GM19395 (cell line): ENCODE results near the gene ABTB2.
"Not testable (repeated sequence)": the region's sequence is repeated elsewhere in the genome, so short reads cannot be mapped to it uniquely, and the experiment has no call there.

ENCODE experiments used
- ATAC-seq: cut with Tn5 transposase; IDR thresholded peaks from one replicate; pipeline ENCODE4 v1.9.1; 2021; ENCODE audit warnings: mild to moderate bottlenecking, moderate library complexity; ENCODE audit not compliant: unreplicated experiment

The ABTB2 gene

GRCh38 chr11:34267013-34267412 lies 90.8 kb downstream of the ABTB2 start:
- ATAC-seq: no peak

DNA sequence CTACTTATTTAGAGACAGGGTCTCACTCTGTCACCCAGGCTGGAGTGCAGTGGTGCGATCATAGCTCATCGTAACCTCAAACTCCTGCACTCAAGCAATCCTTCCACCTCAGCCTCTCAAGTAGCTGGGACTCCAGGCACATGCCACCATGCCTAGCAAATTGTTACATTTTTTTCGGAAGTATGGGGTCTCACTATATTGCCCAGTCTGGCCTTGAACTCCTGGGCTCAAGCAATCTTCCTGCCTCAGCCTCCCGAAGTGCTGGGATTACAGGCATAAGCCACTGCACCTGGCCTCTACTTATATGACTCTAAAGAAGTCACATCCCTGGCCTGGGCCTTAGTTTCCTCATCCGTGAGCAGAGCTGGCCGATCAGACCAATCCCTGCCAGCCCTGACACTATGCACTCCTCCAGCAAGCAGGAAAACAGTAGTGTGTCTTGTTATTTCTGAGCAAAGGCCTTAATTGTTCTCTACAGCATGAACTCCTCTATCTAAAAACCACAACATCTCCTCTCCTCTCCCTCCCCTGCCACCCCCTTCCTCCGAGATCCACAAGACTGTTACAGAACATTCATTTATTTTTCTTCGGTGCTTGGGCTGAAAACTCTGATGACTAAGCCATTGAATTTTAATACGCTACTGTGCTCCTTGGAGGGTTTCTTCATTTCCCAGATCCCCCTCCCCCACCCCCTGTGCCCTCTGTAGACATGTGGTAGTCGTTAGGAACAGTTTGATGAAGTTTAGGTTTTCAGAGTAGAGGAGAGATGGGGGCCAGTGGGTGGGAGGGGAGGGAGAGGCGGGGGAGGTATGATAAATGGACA lies 91.5 kb downstream of the ABTB2 start:
- ATAC-seq: no peak

DNA sequence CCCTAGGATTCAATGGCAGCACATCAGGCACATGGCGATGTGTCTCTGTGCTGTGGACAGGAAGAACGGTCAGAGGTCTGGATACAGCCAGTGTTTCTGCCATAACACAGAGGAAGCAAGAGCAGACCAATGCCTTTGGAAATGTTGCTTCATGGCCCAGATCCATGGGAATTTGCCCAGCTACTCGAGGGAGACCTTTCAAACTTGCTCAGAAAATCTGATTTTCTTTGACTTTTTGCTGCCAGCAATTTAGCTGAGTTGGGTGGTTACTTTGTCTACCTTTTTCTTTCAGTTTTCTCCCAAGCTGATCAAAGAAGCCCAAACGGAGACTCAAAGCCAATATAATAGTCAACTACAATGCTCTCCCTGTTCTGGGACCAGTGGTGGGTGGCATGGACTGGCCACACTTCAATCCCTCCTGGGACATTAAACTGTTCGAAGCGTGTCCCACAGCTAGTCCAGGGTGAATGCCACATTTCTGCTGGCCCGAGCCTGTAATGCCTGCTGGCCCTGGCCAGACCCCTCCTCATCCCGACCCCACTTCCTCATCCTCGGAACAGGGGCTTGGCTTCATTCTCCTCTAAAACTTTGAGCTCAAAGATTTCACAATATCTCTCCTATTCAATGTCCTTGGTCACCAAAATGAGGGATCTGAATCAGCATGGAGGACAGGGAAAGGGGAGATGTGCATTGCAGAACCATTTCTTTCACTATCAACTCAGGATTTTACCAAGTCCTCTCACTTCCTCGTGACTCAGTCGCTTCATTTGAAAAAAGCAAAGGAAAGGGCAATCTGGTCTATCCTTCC lies 93.3 kb downstream of the ABTB2 start:
- no peak for ATAC-seq

- no peak for ATAC-seq
These were observed 94.2 kb downstream of the ABTB2 start for GRCh38 chr11:34263441-34264091.

DNA sequence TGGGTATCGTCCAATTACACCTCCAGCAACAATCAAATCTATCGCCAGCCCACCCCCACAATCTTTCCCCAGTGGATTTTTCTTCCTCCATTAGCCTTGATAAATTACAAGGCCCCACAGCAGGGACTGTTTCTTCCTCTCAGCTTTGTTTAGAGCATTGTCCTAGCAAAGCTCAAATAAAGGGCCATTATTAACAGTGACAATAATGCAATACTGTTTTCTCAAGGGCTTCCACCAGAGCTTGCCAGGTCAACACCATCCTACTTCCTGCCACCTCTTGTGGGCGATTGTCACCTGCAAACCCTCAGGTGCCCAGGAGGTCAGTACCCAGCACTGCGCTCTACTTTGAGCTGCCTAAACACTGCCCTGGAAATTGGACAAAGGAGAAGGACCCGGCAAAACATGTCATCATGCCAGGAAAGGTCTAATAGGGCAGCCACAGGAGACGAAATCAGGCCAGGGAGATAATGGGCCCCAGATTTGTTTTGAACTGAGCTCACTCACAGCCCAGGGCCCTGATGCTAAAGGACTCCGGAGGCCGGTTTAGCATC lies 95.2 kb downstream of the ABTB2 start:
- no peak for ATAC-seq

DNA sequence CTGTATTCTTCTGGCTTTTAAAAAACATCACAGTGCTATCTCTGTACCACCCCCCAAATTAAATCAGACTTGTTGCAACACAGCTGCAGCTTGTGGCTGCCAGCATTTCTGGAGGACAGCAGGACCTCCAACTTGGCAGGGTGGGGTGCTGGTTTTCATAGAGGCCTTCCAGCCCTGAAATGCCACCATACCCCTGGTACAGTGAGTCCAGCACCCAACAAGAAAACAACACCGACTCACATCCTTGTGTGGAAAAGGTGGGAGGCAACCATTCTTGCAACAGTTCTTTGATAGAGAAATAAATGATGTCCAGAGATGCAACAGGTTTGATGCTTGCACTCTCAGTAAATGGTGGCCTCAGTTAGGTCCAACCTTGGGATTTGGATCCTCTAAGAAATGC lies 96.0 kb downstream of the ABTB2 start:
- no peak for ATAC-seq

DNA sequence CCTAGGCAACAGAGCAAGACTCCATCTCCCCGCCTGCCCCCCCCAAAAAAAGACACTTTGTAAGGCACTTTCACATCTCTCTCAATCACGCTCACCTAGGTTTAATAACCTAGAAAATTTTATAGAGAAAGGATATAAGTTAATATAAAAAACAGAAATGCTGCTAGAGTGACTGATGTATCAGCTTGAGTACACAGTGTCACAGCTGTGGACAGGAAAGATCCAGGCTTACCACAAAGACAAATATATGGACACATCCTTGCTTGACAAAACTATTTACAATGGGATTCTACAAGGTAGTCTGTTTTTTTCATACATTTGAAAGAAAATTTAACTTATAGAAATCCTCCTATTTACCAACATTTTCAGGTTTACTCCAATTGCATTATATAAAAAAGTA lies 96.7 kb downstream of the ABTB2 start:
- ATAC-seq: no peak

- no peak for ATAC-seq
These were observed 97.7 kb downstream of the ABTB2 start for GRCh38 chr11:34260072-34260575.

DNA sequence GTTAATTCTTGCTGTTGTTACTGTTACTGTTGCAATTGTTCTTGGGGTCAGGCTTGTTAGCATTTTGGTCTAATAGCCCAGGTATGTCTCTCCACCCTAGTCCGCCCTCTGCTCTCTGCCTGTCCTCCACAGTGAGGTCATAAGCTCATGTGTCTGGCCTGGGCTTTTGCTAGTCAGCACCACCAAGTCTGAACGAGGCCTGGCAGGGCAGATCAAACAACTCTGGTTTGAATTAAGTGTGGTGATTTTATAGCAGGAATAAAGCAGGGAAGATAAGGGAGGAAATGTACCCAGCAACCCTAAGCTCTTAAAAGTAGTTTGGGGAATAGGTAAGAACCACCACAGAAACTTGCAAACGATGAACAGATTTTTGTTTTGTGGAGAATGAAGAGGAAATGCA lies 98.7 kb downstream of the ABTB2 start:
- ATAC-seq: no peak

DNA sequence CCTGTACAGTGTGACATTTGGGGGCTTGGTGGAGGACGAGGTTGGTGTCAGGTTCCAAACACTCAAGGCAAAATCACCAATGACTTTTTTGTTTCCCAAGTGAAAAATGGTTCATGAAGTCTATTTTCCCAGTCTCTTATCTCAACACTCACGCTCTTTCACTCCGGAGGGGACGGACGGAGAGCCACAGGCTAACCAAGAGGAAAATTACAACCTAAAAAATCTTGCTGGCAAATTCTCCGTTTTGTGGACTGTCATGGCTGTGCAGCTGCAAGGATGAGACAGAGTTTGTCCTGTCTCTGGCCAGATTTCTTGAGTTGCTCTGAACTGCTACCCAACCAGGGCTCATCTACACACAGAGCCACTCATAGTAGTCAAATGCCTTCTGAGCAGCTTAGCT lies 101.2 kb downstream of the ABTB2 start:
- no peak for ATAC-seq

DNA sequence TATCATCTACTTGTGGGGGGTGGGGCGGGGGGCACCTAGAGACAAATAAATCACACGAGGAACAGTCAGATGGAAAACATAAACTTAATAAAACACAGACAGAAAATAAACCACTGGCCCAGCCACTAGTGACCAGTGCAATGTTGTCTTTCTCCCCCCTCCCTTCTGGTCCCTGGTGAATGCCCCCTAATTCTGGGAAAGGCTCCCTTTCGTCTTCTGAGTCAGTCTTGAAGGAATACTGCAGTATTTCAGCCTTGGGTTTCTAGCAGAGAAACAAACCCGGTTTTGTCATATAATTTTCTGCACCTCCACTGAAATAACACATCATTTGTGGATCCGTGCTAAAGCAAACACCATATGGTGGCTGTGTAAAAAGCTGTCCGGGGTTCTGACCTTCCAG lies 101.7 kb downstream of the ABTB2 start:
- no peak for ATAC-seq

GRCh38 chr11:34255101-34255500 lies 102.7 kb downstream of the ABTB2 start:
- ATAC-seq: no peak

GRCh38 chr11:34254011-34254410 lies 103.8 kb downstream of the ABTB2 start:
- ATAC-seq: no peak

GRCh38 chr11:34252651-34253050 lies 105.2 kb downstream of the ABTB2 start:
- no peak for ATAC-seq

- no peak for ATAC-seq
These were observed 105.8 kb downstream of the ABTB2 start for GRCh38 chr11:34252015-34252414.

GRCh38 chr11:34251589-34251980 lies 106.2 kb downstream of the ABTB2 start:
- ATAC-seq: no peak

DNA sequence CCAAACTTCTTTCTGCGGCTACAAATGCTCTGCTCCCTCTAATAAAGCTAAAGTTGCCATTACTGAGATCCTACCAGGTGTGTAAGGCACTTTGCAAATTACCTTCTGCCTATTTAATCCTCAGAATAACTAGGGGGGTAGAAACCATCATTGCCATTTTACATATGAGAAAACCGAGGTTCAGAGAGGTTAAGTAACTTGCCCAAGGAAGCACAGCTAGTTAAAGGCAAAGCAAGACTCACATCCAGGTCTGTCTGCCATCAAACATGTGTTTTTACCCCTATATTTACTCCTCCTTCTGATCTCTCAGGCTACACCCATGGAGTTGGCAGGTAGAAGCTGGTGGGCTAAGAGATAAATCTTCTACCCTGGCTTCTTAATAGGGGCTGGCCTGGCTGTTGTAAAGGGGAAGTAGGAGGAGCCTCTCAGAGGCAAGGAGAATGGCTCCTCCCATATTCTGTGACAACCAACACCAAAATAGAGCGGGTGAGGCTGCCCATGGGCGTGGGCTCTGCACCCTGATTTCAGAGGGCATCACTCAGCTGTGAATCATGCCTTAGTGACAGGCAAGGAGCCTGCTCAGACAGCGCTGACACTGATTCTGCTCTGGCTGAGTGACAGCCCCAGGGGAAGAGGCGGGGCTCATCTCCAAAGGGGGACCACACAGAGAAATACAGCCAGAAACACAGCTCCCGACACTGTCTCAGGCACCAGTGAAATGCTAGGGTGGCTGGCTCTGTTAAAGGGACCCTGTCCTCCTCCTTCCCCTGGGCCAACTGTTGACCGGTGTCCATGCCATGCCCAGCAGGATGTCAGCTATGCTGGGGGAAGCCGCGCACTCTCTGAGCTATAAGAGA lies 106.8 kb downstream of the ABTB2 start:
- peak; percentile 50 for ATAC-seq

DNA sequence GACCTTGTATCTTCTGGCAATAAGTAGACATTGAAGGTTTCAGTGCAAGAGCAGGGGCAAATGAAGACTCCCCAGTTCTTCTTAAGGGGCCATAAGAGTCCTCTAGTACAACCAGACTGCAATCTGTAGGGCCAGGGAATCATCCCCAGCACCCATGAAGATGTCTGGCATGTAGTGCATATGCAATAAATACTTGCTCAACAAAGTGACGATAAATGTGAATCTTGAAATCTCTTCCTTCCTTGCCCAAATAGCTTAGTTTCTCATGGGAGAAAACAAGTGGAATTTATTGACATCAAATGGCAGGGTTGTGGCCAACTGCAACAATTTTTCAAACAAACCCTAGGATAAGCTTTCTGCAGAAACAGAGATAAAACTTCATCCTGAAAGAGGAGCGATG lies 107.6 kb downstream of the ABTB2 start:
- ATAC-seq: no peak

DNA sequence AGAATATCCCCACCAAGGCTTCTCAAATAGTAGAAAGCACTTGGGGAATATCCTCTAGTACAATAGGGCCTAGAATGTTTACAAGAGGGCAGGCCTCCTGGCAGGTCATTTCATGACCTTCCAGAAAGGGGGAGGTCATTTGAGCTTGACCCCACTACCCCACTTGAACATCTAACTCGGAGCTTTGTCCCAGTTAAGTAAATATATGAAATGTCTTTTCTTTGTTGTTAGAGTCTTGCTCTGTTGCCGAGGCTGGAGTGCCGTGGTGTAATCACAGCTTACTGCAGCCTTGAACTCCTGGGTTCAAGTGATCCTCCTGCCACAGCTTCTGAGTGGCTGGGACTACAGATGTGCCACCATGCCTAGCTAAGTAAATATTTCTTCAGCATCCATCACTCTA lies 108.4 kb downstream of the ABTB2 start:
- ATAC-seq: no peak

DNA sequence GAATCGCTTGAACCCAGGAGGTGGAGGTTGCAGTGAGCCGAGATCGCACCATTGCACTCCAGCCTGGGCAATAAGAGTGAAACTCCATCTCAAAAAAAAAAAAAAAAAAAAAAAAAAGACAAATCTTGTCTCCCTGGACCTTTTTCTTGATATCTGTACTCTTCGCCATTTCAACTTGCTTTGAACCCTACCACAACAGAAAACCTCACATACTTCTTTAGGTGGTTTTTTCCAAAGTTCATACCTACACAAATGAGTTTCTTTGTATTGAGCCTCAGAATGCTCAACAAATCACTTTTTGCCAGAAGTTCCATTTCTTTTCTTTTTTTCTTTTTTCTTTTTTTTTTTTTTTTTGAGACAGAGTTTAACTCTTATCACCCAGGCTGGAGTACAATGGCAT lies 111.3 kb downstream of the ABTB2 start:
- ATAC-seq: not testable (repeated sequence)
